Smooth muscle cell (in vitro differentiated cells): ENCODE measurements around the gene TTBK1. TPM values are rescaled to one million over a fixed set of nuclear protein-coding genes. Genes with fewer than 3 reads are reported as not detected.

Source experiments
- DNase-seq: peaks from one replicate; lab custom pipeline; 2025; ENCODE audit not compliant: unreplicated experiment; lab: John Stamatoyannopoulos, UW
- H2AFZ ChIP-seq: fragments of 200-600 bp; sonication (generic); 2 replicates; pipeline ENCODE4 v1.6.0; 2016; ENCODE audit warnings: antibody characterized with exemption, low read depth, mild to moderate bottlenecking
- H3F3A ChIP-seq: fragments of 200-600 bp; sonication (generic); 2 replicates; pipeline ENCODE4 v1.6.0; 2017; ENCODE audit warnings: antibody characterized with exemption, low read depth
- H3K27ac ChIP-seq: fragments of 200-600 bp; sonication (generic); 2 replicates; pipeline ENCODE4 v1.5.1; 2016; ENCODE audit warnings: low read depth, mild to moderate bottlenecking
- H3K27me3 ChIP-seq: fragments of 200-600 bp; sonication (generic); 2 replicates; pipeline ENCODE4 v1.6.1; 2016; ENCODE audit warnings: low read depth, mild to moderate bottlenecking
- H3K36me3 ChIP-seq: fragments of 200-600 bp; sonication (generic); 2 replicates; pipeline ENCODE4 v1.5.1; 2016; ENCODE audit warnings: low read depth
- H3K4me1 ChIP-seq: fragments of 200-600 bp; sonication (generic); 2 replicates; pipeline ENCODE4 v1.5.1; 2016; ENCODE audit warnings: low read depth
- H3K4me2 ChIP-seq: fragments of 200-600 bp; sonication (generic); 2 replicates; pipeline ENCODE4 v1.6.0; 2016; ENCODE audit warnings: mild to moderate bottlenecking
- H3K4me3 ChIP-seq: fragments of 200-600 bp; sonication (generic); 2 replicates; pipeline ENCODE4 v1.5.1; 2016; ENCODE audit warnings: mild to moderate bottlenecking
- H3K79me2 ChIP-seq: fragments of 200-600 bp; sonication (generic); 2 replicates; pipeline ENCODE4 v1.6.0; 2016; ENCODE audit warnings: low read depth, mild to moderate bottlenecking
- H3K9ac ChIP-seq: fragments of 200-600 bp; sonication (generic); 2 replicates; pipeline ENCODE4 v1.6.0; 2016; ENCODE audit warnings: low read depth
- H3K9me3 ChIP-seq: fragments of 200-600 bp; sonication (generic); replicated peaks from 2 replicates; pipeline ENCODE4 v1.5.1; 2016; ENCODE audit warnings: low read depth
- H4K20me1 ChIP-seq: fragments of 200-600 bp; sonication (generic); 2 replicates; pipeline ENCODE4 v1.6.0; 2016; ENCODE audit warnings: low read depth
- CTCF ChIP-seq: fragments of 200-600 bp; sonication (generic); IDR thresholded peaks from 2 replicates; pipeline ENCODE4 v1.5.1; 2017; ENCODE audit warnings: borderline replicate concordance, mild to moderate bottlenecking, antibody characterized with exemption; ENCODE audit not compliant: insufficient read depth, poor library complexity, severe bottlenecking
- WGBS: methylation state at CpG from one replicate; pipeline ENCODE4 v1.1.7; 2016; ENCODE audit warnings: low lambda C conversion rate; 5-methylcytosine and 5-hydroxymethylcytosine counted together
- polyA plus RNA-seq: library from polyadenylated mRNA; unstranded; fragments of >200 nt; fragmentation: Nextera tagmentation; extraction: Ambion mirVana; gene quantifications from 2 replicates; pipeline ENCODE4 v1.2.1, GENCODE V29; 2016
- total RNA-seq: library from RNA; depleted of rRNA; stranded (reverse); fragments of >200 nt; gene quantifications from 2 replicates; pipeline ENCODE4 v1.2.3, GENCODE V29; 2014

TTBK1 gene
- total and polyA plus RNA-seq, 2 experiments from 2014 or later, result not detected

DNA sequence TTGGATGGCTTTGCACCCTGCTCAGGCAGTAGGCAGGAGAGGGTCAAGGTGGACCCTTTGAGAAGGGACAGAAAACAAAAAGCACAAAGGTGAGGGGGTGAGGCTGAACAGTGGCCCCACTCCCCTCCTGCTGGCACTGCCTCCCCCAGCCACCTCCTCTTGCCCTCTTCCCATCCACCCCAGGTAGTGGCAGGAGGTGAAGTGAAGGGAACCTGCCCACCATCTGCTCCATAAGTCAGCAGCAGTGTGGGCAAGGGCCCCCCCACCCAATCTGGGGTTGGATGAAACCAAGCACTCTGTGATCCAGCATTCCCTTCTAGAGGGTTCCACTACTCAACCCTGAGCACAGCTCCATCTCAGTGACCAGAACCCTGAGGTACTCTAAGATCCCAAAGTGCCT is 28.7 kb downstream of the TTBK1 start:
- Histone ChIP-seq H3K4me1 (peaks cover 14% of the 10 kb centered on the region), H3K27ac (no peak overlapping the region), H3F3A (no peaks in the 10 kb centered on the region), H3K4me2 (no peak overlapping the region), H3K4me3 (no peak overlapping the region), H2AFZ (no peak overlapping the region), H3K79me2 (no peaks in the 10 kb centered on the region), H3K9me3 (no peaks in the 10 kb centered on the region), H4K20me1 (no peaks in the 10 kb centered on the region), H3K27me3 (peaks cover 36% of the 10 kb centered on the region), H3K36me3 (no peaks in the 10 kb centered on the region), H3K9ac (no peak overlapping the region)
- TF ChIP-seq CTCF, result no peak
- no peak for DNase-seq

- no peak overlapping the region for H2AFZ ChIP-seq
- peaks cover 25% of the 10 kb centered on the region for H3K4me1 ChIP-seq
- H3K4me2 ChIP-seq, result no peak overlapping the region
- H3K9ac ChIP-seq, result no peak overlapping the region
- no peaks in the 10 kb centered on the region for H3K79me2 ChIP-seq
- no peak for TF ChIP-seq CTCF
- H3K36me3 ChIP-seq, result no peaks in the 10 kb centered on the region
- no peak overlapping the region for H3K27ac ChIP-seq
- 75% methylated on average over 2 of the region's 2 CpGs for WGBS
- no peak overlapping the region for H3K4me3 ChIP-seq
- no peaks in the 10 kb centered on the region for H4K20me1 ChIP-seq
- H3K9me3 ChIP-seq, result no peaks in the 10 kb centered on the region
- no peak for DNase-seq
- H3F3A ChIP-seq, result no peaks in the 10 kb centered on the region
- peaks cover 36% of the 10 kb centered on the region for H3K27me3 ChIP-seq
Measured at GRCh38 chr6:43273707-43274106, 30.4 kb downstream of the TTBK1 start.

DNA sequence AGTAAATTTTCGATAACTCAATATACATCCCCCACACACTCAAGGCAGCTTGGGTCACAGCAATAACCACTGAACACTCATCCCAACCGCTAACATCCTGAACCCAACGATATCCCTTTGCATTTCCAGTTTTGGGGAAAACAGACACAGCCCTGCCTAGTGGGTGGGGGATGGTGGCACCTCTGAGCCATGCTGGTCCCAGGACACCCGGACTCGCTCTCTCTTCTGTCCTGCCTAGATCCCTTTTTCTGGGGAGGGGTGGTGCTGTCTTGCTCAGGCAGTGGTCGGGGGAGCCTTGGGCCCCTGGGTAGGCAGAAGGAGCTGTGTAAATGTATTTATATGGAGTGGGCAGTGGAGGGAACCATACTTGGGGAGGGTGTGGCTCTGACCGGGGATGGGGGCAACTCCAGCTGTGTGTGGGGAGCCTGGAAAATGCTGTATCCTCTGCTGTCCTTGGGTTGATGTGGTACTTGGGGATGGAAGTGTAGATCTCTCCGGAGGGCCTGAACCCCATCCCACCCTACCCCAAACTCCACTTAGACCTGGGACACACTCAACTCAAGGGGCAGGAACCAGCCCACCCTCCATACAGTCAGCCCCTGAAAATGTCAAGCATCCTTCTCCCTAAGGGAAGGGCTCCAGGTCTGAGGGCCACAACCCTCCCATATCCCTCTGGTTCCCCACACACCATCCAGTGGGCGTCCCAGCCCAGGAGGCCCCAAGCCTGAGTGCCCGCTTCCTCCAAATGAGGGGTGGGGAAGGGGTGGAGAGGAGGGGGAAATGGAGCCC is 31.0 kb downstream of the TTBK1 start:
- no peaks in the 10 kb centered on the region for H4K20me1 ChIP-seq
- no peak overlapping the region for H2AFZ ChIP-seq
- no peaks in the 10 kb centered on the region for H3K36me3 ChIP-seq
- peak overlapping the region; percentile 84 for H3K4me2 ChIP-seq
- no peaks in the 10 kb centered on the region for H3F3A ChIP-seq
- DNase-seq, result no peak
- TF ChIP-seq CTCF, result no peak
- H3K9me3 ChIP-seq, result no peaks in the 10 kb centered on the region
- no peak overlapping the region for H3K27ac ChIP-seq
- peaks cover 36% of the 10 kb centered on the region for H3K27me3 ChIP-seq
- 78% methylated on average over 10 of the region's 10 CpGs for WGBS
- H3K79me2 ChIP-seq, result no peaks in the 10 kb centered on the region
- no peak overlapping the region for H3K9ac ChIP-seq
- H3K4me1 ChIP-seq, result peaks cover 24% of the 10 kb centered on the region
- peak overlapping the region; percentile 54 for H3K4me3 ChIP-seq

- H4K20me1 ChIP-seq, result no peaks in the 10 kb centered on the region
- no peaks in the 10 kb centered on the region for H3F3A ChIP-seq
- no peak overlapping the region for H3K27ac ChIP-seq
- no peak overlapping the region for H3K9ac ChIP-seq
- H3K27me3 ChIP-seq, result peaks cover 36% of the 10 kb centered on the region
- peaks cover 17% of the 10 kb centered on the region for H3K4me1 ChIP-seq
- peak overlapping the region; percentile 54 for H3K4me3 ChIP-seq
- H2AFZ ChIP-seq, result no peak overlapping the region
- H3K36me3 ChIP-seq, result no peaks in the 10 kb centered on the region
- no peak for DNase-seq
- H3K4me2 ChIP-seq, result peak overlapping the region; percentile 84
- H3K9me3 ChIP-seq, result no peaks in the 10 kb centered on the region
- 24% methylated on average over 5 of the region's 65 CpGs for WGBS
- no peak for TF ChIP-seq CTCF
- no peaks in the 10 kb centered on the region for H3K79me2 ChIP-seq
Measured at GRCh38 chr6:43274916-43275597, 31.8 kb downstream of the TTBK1 start.
